ENCODE data around the gene FGD3.

The FGD3 gene

GRCh38 chr9:93072383-93072795 lies 125.1 kb downstream of the FGD3 start:
- no peak for DNase-seq (ENCODE audit: low read depth)

GRCh38 chr9:93076101-93076791 lies 128.9 kb downstream of the FGD3 start:
- no peak for DNase-seq (ENCODE audit: low read depth)

GRCh38 chr9:93076792-93077128 lies 129.4 kb downstream of the FGD3 start:
- DNase-seq (ENCODE audit: low read depth) = no peak

GRCh38 chr9:93077367-93077766 lies 130.0 kb downstream of the FGD3 start:
- no peak for DNase-seq (ENCODE audit: low read depth)

GRCh38 chr9:93077811-93078210 lies 130.5 kb downstream of the FGD3 start:
- DNase-seq (ENCODE audit: low read depth) = no peak

- DNase-seq (ENCODE audit: low read depth) = no peak
Measured at GRCh38 chr9:93079371-93079770, 132.0 kb downstream of the FGD3 start.

- DNase-seq (ENCODE audit: low read depth) = no peak
Measured at GRCh38 chr9:93080406-93080805, 133.1 kb downstream of the FGD3 start.

GRCh38 chr9:93081081-93081529 lies 133.8 kb downstream of the FGD3 start:
- no peak for DNase-seq (ENCODE audit: low read depth)

GRCh38 chr9:93081931-93082330 lies 134.6 kb downstream of the FGD3 start:
- no peak for DNase-seq (ENCODE audit: low read depth)

- DNase-seq (ENCODE audit: low read depth) = no peak
Measured at GRCh38 chr9:93082841-93083411, 135.6 kb downstream of the FGD3 start.

GRCh38 chr9:93083592-93084470 lies 136.5 kb downstream of the FGD3 start:
- DNase-seq (ENCODE audit: low read depth) = no peak

- DNase-seq (ENCODE audit: low read depth) = no peak
Measured at GRCh38 chr9:93084471-93084881, 137.2 kb downstream of the FGD3 start.

- no peak for DNase-seq (ENCODE audit: low read depth)
Measured at GRCh38 chr9:93085676-93086075, 138.4 kb downstream of the FGD3 start.
